Progenitor cell of endocrine pancreas (in vitro differentiated cells): ENCODE measurements around the gene ACP4. TPM values are rescaled to one million over a fixed set of nuclear protein-coding genes. Genes with fewer than 3 reads are reported as not detected.

Experiments used
- DNase-seq: peaks from one replicate; pipeline ENCODE4 v3.0.0; 2021; ENCODE audit warnings: low spot score; ENCODE audit not compliant: unreplicated experiment
- H3K27ac Mint-ChIP-seq: 2 replicates; pipeline ENCODE4 v1.8.0; 2021; ENCODE audit warnings: mild to moderate bottlenecking, moderate library complexity, mixed read lengths
- H3K27me3 Mint-ChIP-seq: 2 replicates; pipeline ENCODE4 v1.8.0; 2021; ENCODE audit warnings: mixed read lengths
- H3K36me3 Mint-ChIP-seq: 2 replicates; pipeline ENCODE4 v1.8.0; 2022; ENCODE audit warnings: mixed read lengths; ENCODE audit not compliant: insufficient read depth
- H3K4me1 Mint-ChIP-seq: 2 replicates; pipeline ENCODE4 v1.8.0; 2021; ENCODE audit warnings: low read depth, mixed read lengths
- H3K4me3 Mint-ChIP-seq: 2 replicates; pipeline ENCODE4 v1.8.0; 2021; ENCODE audit warnings: low read depth, mild to moderate bottlenecking, moderate library complexity, mixed read lengths
- H3K9me3 Mint-ChIP-seq: 2 replicates; pipeline ENCODE4 v1.8.0; 2021; ENCODE audit warnings: low read depth, mixed read lengths
- total RNA-seq: library from RNA; stranded (reverse); gene quantifications from 2 replicates; pipeline ENCODE4 v1.2.1, GENCODE V29; 2021
- TF ChIP-seq, protein P1 (sequence below): fragments of 200-600 bp; sonication (generic); IDR thresholded peaks from one replicate; pipeline ENCODE4 v1.5.0; 2021; ENCODE audit warnings: antibody characterized with exemption, mild to moderate bottlenecking; ENCODE audit not compliant: unreplicated experiment

The ACP4 gene
- total RNA-seq, 1 donor from 2014 or later, result not detected

DNA sequence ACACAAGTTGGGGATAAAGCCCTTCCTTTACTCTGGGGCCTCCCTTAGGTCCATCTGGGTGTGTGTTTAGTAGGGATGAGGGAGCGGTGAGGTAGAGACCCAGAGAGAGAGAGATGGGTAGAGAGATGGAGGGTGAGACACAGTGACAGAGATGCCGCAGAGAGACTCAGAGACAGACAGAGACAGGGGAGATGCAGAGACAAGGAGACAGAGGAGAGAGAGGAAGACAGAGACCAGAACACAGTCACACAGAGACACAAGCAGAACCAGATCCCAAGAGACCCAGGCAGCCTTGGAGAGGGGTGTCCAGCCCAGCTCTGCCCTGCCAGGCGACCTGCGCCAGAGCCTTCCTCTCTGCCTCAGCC, 31.0 kb downstream of the ACP4 start:
- peaks cover 83% of the 10 kb centered on the region for H3K27me3 Mint-ChIP-seq
- DNase-seq, result no peak
- TF ChIP-seq, protein P1, sequence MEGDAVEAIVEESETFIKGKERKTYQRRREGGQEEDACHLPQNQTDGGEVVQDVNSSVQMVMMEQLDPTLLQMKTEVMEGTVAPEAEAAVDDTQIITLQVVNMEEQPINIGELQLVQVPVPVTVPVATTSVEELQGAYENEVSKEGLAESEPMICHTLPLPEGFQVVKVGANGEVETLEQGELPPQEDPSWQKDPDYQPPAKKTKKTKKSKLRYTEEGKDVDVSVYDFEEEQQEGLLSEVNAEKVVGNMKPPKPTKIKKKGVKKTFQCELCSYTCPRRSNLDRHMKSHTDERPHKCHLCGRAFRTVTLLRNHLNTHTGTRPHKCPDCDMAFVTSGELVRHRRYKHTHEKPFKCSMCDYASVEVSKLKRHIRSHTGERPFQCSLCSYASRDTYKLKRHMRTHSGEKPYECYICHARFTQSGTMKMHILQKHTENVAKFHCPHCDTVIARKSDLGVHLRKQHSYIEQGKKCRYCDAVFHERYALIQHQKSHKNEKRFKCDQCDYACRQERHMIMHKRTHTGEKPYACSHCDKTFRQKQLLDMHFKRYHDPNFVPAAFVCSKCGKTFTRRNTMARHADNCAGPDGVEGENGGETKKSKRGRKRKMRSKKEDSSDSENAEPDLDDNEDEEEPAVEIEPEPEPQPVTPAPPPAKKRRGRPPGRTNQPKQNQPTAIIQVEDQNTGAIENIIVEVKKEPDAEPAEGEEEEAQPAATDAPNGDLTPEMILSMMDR, result no peak
- peaks cover 4% of the 10 kb centered on the region for H3K9me3 Mint-ChIP-seq
- H3K4me3 Mint-ChIP-seq, result no peak overlapping the region
- H3K36me3 Mint-ChIP-seq, result no peaks in the 10 kb centered on the region
- H3K27ac Mint-ChIP-seq, result no peak overlapping the region
- peaks cover 6% of the 10 kb centered on the region for H3K4me1 Mint-ChIP-seq

DNA sequence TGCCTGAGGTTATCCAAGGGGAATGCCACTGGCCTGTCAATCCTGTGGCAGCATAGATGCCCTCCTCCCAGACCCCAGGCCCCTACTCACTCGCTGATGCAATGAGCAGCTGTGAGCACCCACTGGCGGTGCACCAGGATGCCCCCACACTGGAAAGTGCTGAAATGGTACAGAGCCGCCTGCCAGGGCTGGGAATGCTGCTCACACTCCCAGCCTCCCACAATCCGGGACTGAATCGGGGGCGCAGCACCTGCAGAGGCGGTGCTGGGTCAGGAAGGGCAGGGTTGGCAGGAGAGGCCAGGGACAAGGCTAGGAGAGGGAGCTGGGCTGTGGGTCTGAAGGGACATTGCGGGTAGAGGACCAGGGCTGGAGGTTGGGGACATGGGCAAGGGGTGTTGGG, 31.4 kb downstream of the ACP4 start:
- Mint-ChIP-seq H3K27me3 (peaks cover 82% of the 10 kb centered on the region), H3K36me3 (no peaks in the 10 kb centered on the region), H3K9me3 (peaks cover 8% of the 10 kb centered on the region), H3K4me3 (no peak overlapping the region), H3K4me1 (peaks cover 6% of the 10 kb centered on the region), H3K27ac (no peak overlapping the region)
- TF ChIP-seq, protein P1, result no peak
- no peak for DNase-seq

DNA sequence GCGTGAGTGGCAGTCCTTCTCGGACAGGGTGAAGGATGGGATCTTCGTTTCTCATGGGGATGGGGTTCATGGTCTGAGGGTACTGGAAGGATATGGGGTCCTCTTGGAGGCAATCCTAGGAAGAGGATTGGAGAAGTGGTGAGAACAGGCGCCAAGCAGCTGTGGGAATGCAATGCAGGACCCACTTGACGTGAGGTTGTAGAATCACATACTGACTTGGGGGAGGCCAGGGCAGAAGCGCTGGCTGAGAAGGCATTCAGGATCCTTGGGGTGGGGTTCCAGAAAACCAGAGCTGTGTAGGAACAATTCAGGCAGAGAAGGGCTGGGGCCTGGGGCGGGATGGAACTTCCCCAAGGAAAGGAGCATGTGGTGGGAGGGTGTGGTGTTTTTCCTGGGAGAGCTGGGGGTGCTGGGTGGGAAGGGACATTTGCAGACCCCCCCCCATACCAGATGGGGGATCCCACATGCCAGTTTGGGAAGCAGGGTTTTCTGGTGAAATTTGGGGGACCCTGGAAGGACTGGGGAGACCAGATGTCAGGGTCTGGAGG, 32.5 kb downstream of the ACP4 start:
- Mint-ChIP-seq H3K4me3 (no peak overlapping the region), H3K27me3 (peaks cover 79% of the 10 kb centered on the region), H3K27ac (no peak overlapping the region), H3K36me3 (no peaks in the 10 kb centered on the region), H3K4me1 (peaks cover 6% of the 10 kb centered on the region), H3K9me3 (peaks cover 8% of the 10 kb centered on the region)
- no peak for DNase-seq
- TF ChIP-seq, protein P1, result no peak

DNA sequence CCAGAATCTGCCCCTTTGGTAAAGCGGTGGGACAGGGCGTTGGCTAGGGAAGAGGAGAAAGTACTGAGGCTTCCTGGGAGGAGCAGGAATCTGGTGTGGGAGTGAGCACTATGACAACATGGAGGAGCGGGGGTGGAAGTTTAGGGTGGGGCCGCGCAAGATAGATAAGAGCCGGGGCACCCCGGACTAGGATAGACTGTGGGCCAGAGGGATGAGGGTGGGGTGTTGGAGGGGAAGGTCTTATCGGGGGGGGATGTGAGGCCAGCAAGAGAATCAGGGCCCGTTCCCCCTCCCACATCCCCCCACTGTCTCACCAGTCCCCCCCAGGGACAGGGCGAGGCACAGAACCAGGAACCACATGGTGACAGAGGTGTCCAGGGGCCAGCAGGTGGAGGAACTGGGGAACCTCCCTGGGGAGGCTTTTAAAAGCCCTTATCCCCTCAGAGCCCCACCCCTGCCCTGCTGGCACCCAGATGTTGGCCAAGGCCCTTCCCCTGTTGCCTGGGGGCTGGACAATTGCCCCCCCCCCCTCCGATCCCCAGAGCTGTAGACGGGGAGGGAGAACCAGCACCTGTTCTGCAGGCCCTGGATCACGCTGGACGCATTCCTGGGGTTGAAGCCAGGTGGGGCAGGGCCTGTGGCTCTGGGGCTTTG, 33.3 kb downstream of the ACP4 start, which contains the start of gene KLK1:
KLK1 (minus strand) TSS at position 399 of the 654 bp plus-strand sequence; CDS start at position 360, 39 bp downstream.
- Mint-ChIP-seq H3K9me3 (peaks cover 8% of the 10 kb centered on the region), H3K27me3 (peaks cover 76% of the 10 kb centered on the region), H3K36me3 (no peaks in the 10 kb centered on the region), H3K27ac (no peak within 1 kb of the TSS), H3K4me3 (no peak within 1 kb of the TSS), H3K4me1 (peaks cover 6% of the 10 kb centered on the region)
- no peak for DNase-seq
- TF ChIP-seq, protein P1, result no peak

DNA sequence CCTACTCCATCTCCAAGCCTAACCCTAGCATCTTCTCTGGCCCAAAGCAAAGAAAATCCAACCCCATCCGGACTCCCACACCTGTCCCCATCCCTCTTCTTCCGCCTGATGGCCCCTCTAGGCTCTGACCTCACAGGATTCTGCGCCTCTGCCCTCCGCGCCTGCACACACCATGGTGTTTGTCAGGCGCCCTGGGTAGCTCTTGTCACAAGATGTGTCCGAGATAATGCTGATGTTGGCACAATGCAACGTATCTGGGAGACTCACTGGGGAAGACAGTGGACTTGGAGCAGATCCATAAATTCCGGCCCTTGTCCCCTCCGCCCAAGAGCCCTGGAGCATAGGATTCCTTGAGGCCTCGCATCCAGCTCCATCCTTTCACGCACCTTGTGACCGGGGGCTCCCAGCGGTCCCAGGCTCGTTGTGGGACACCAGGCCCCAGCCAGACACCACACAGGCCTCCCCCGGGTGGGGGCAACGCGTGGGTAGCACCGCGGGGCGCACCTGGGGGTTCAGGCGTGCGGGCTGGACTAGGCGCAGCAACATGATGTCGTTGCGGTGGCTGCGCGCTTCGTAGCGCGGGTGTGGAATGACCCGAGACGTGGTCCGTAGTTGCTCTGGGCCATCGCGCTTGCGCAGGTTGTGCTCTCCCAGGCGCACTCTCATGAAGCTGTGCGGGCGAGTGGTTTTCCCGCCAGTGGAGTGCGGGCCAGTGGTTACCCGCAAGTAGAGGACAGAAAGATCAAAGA, 36.5 kb downstream of the ACP4 start:
- TF ChIP-seq, protein P1, result no peak
- Mint-ChIP-seq H3K4me1 (no peaks in the 10 kb centered on the region), H3K27ac (no peak overlapping the region), H3K36me3 (no peaks in the 10 kb centered on the region), H3K27me3 (peaks cover 65% of the 10 kb centered on the region), H3K4me3 (no peak overlapping the region), H3K9me3 (peaks cover 8% of the 10 kb centered on the region)
- DNase-seq, result no peak
